HCT116 (cell line): ENCODE measurements around the gene CELF4. TPM values are rescaled to one million over a fixed set of nuclear protein-coding genes. Genes with fewer than 3 reads are reported as not detected.

Experiments used
- ATAC-seq: fragments of 200-7000 bp; cut with Tn5 transposase; 2 replicates; pipeline ENCODE4 v1.9.1; 2020; ENCODE audit warnings: mild to moderate bottlenecking, moderate library complexity
- BruUV-seq: library from RNA; stranded (reverse); fragments of 400-500 nt; replicated peaks from 2 replicates; lab custom pipeline; 2021; lab: Mats Ljungman, UMichigan
- CTCF ChIA-PET: fragments of 300-600 bp; sonication (Branson Sonifier 250); formaldehyde crosslinking; loops from one replicate; lab custom pipeline; 2021; ENCODE audit warnings: antibody characterized with exemption; lab: Charles Lee
- POLR2A ChIA-PET: fragments of 300-600, 350-600 bp; sonication (Branson Sonifier 250); formaldehyde crosslinking; loops from one replicate; lab custom pipeline; 2021; ENCODE audit warnings: antibody characterized with exemption; lab: Charles Lee
- RAD21 ChIA-PET, 2 experiments: fragments of 300-600 bp; sonication (Branson Sonifier 250); formaldehyde crosslinking; loops; one replicate each; lab custom pipeline; 2023; ENCODE audit warnings: low total read pairs in 2 of 2; ENCODE audit not compliant: uncharacterized antibody in 2 of 2, unreplicated experiment in 2 of 2, low non-redundant PET in 1 of 2; lab: Charles Lee
- DNase-seq: peaks from one replicate; pipeline ENCODE4 v3.0.0-alpha.2; 2010; ENCODE audit warnings: low read depth, low spot score
- H2AFZ ChIP-seq: fragments of 200-600 bp; shearing (Covaris generic), sonication (generic); 2 replicates; pipeline ENCODE4 v1.6.1; 2017; ENCODE audit warnings: low read depth, mixed run types, mixed read lengths, antibody characterized with exemption, low read length; ENCODE audit not compliant: poor library complexity, severe bottlenecking
- H3K27ac ChIP-seq: 2 replicates; pipeline ENCODE4 v1.5.1; 2012; ENCODE audit warnings: low read depth, low read length
- H3K27me3 ChIP-seq: fragments of 200-600 bp; sonication (generic); 2 replicates; pipeline ENCODE4 v1.6.1; 2016; ENCODE audit warnings: mixed run types, low read length, mixed read lengths; ENCODE audit not compliant: insufficient read depth
- H3K36me3 ChIP-seq, 2 experiments: fragments of 200-500 bp in 1 of 2; fragments of 200-600 bp in 1 of 2; sonication (Bioruptor generic) in 1 of 2; sonication (generic) in 1 of 2; 2 replicates each; pipeline versions ENCODE4 v1.5.1 to v1.6.1; 2014 to 2016; ENCODE audit warnings: low read length in 2 of 2, inconsistent platforms in 1 of 2, mixed read lengths in 1 of 2, mixed run types in 1 of 2; ENCODE audit not compliant: insufficient read depth in 2 of 2, control insufficient read depth in 1 of 2
- H3K4me1 ChIP-seq, 2 experiments: fragments of 200-600 bp in 1 of 2; sonication (generic) in 1 of 2; 2 replicates each; pipeline versions ENCODE4 v1.5.1 to v1.6.1; 2012 to 2017; ENCODE audit warnings: low read length in 2 of 2, inconsistent platforms in 1 of 2, mild to moderate bottlenecking in 1 of 2, mixed read lengths in 1 of 2, mixed run types in 1 of 2, moderate library complexity in 1 of 2; ENCODE audit not compliant: insufficient read depth in 2 of 2, control insufficient read depth in 1 of 2
- H3K4me2 ChIP-seq: fragments of 200-600 bp; sonication (generic); 2 replicates; pipeline ENCODE4 v1.6.1; 2017; ENCODE audit warnings: mixed run types, low read length, mixed read lengths
- H3K4me3 ChIP-seq, 2 experiments: fragments of 200-600 bp in 1 of 2; sonication (generic) in 1 of 2; replicated peaks in 1 of 2; 2 replicates each; pipeline ENCODE4 v1.5.1; 2011 to 2016; ENCODE audit warnings: low read length in 2 of 2, control low read depth in 1 of 2, low read depth in 1 of 2, mild to moderate bottlenecking in 1 of 2, mixed read lengths in 1 of 2, mixed run types in 1 of 2
- H3K79me2 ChIP-seq: fragments of 200-600 bp; sonication (generic); 2 replicates; pipeline ENCODE4 v1.6.1; 2017; ENCODE audit warnings: mild to moderate bottlenecking, mixed run types, low read length, moderate library complexity, mixed read lengths; ENCODE audit not compliant: insufficient read depth
- H3K9ac ChIP-seq: fragments of 200-600 bp; sonication (generic); 2 replicates; pipeline ENCODE4 v1.6.1; 2016; ENCODE audit warnings: low read length, mixed read lengths
- H3K9me2 ChIP-seq: fragments of 200-600 bp; sonication (generic), shearing (Covaris generic); 2 replicates; pipeline ENCODE4 v1.6.1; 2017; ENCODE audit warnings: mixed run types, mild to moderate bottlenecking, moderate library complexity; ENCODE audit not compliant: insufficient read depth
- H3K9me3 ChIP-seq, 2 experiments: fragments of 200-500 bp in 1 of 2; fragments of 200-600 bp in 1 of 2; sonication (Bioruptor generic) in 1 of 2; sonication (generic) in 1 of 2; 2 replicates each; pipeline ENCODE4 v1.6.1; 2014 to 2017; ENCODE audit warnings: low read length in 2 of 2, mixed read lengths in 2 of 2, inconsistent platforms in 1 of 2, low read depth in 1 of 2, mild to moderate bottlenecking in 1 of 2, mixed run types in 1 of 2, moderate library complexity in 1 of 2; ENCODE audit not compliant: control insufficient read depth in 1 of 2, insufficient read depth in 1 of 2
- H4K20me1 ChIP-seq: fragments of 200-600 bp; sonication (generic), shearing (Covaris generic); 2 replicates; pipeline ENCODE4 v1.6.1; 2017; ENCODE audit warnings: mixed run types, mild to moderate bottlenecking, moderate library complexity; ENCODE audit not compliant: insufficient read depth
- CBX3 ChIP-seq: IDR thresholded peaks from 2 replicates; pipeline ENCODE4 v1.6.1; 2012; ENCODE audit warnings: low read depth
- ELF1 ChIP-seq: IDR thresholded peaks from 2 replicates; pipeline ENCODE4 v1.6.1; 2012; ENCODE audit warnings: low read depth, borderline replicate concordance
- EZH2phosphoT487 ChIP-seq: fragments of 200-600 bp; IDR thresholded peaks from 2 replicates; pipeline ENCODE4 v1.6.1; 2018; ENCODE audit warnings: antibody characterized with exemption, borderline replicate concordance
- JUND ChIP-seq: IDR thresholded peaks from 2 replicates; pipeline ENCODE4 v1.6.1; 2012
- RAD21 ChIP-seq: IDR thresholded peaks from 2 replicates; pipeline ENCODE4 v1.6.1; 2012; ENCODE audit warnings: low read depth, mild to moderate bottlenecking
- SIN3A ChIP-seq: IDR thresholded peaks from 2 replicates; pipeline ENCODE4 v1.6.1; 2012; ENCODE audit warnings: low read depth
- SP1 ChIP-seq: IDR thresholded peaks from 2 replicates; pipeline ENCODE4 v1.6.1; 2012; ENCODE audit warnings: low read depth
- SRF ChIP-seq: IDR thresholded peaks from 2 replicates; pipeline ENCODE4 v1.6.1; 2012; ENCODE audit warnings: low read depth
- intact Hi-C: fragments of 100-400 bp; cut with micrococcal nuclease; formaldehyde crosslinking; loops from 2 replicates; pipeline ENCODE4 v1.10.0; 2022
- total RNA-seq: library from RNA; stranded (reverse); gene quantifications from one replicate; pipeline ENCODE4 v1.2.1, GENCODE V29; 2021; ENCODE audit not compliant: unreplicated experiment
- TF ChIP-seq, protein P1 (sequence below): IDR thresholded peaks from 2 replicates; pipeline ENCODE4 v1.6.1; 2012; ENCODE audit warnings: low read depth
- TF ChIP-seq, protein P2 (sequence below): IDR thresholded peaks from 2 replicates; pipeline ENCODE4 v1.6.1; 2012
- TF ChIP-seq, protein P3 (sequence below): IDR thresholded peaks from 2 replicates; pipeline ENCODE4 v1.6.1; 2012

The CELF4 gene
- total RNA-seq, 1 experiment from 2014 or later = not detected

DNA sequence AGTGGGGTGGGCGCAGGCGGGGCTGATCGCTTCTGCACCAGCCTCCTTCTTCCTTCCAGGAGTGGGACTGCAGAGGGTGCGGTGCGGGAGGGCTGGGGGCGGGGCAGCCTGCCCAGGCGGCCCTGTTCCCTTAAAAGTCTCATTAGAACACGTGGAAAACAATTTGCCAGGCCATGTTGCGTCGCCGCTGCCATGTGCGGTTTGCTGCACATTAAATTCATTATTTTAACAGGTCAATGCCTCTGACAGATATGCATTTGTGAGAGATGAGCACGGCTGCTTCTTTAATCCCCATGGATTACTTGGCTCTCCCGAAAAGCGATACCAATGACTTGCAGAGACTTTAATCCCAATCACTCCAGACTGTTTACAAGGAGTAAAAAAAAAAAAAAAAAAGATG is 139.0 kb downstream of the CELF4 start (continued):
- TF ChIP-seq, protein P1, sequence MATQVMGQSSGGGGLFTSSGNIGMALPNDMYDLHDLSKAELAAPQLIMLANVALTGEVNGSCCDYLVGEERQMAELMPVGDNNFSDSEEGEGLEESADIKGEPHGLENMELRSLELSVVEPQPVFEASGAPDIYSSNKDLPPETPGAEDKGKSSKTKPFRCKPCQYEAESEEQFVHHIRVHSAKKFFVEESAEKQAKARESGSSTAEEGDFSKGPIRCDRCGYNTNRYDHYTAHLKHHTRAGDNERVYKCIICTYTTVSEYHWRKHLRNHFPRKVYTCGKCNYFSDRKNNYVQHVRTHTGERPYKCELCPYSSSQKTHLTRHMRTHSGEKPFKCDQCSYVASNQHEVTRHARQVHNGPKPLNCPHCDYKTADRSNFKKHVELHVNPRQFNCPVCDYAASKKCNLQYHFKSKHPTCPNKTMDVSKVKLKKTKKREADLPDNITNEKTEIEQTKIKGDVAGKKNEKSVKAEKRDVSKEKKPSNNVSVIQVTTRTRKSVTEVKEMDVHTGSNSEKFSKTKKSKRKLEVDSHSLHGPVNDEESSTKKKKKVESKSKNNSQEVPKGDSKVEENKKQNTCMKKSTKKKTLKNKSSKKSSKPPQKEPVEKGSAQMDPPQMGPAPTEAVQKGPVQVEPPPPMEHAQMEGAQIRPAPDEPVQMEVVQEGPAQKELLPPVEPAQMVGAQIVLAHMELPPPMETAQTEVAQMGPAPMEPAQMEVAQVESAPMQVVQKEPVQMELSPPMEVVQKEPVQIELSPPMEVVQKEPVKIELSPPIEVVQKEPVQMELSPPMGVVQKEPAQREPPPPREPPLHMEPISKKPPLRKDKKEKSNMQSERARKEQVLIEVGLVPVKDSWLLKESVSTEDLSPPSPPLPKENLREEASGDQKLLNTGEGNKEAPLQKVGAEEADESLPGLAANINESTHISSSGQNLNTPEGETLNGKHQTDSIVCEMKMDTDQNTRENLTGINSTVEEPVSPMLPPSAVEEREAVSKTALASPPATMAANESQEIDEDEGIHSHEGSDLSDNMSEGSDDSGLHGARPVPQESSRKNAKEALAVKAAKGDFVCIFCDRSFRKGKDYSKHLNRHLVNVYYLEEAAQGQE = no peak
- TF ChIP-seq JUND = no peak
- no peak for TF ChIP-seq SP1
- TF ChIP-seq SIN3A = no peak
- no peak for TF ChIP-seq SRF
- TF ChIP-seq EZH2phosphoT487 = no peak
- TF ChIP-seq, protein P2, sequence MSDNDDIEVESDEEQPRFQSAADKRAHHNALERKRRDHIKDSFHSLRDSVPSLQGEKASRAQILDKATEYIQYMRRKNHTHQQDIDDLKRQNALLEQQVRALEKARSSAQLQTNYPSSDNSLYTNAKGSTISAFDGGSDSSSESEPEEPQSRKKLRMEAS = no peak
- TF ChIP-seq CBX3 = no peak
- no peak for TF ChIP-seq ELF1
- TF ChIP-seq, all 23 proteins: peak for 0

GRCh38 chr18:37425222-37425621 is 140.4 kb downstream of the CELF4 start:
- Histone ChIP-seq H4K20me1 (no peaks in the 10 kb centered on the region), H3K4me1 (peaks cover 7 to 29% of the 10 kb centered on the region in 2 experiments; a peak in 3 of 4 replicates), H3K9me2 (no peaks in the 10 kb centered on the region), H3K27ac (no peak overlapping the region), H3K9me3 (no peaks in the 10 kb centered on the region), H3K4me3 (no peak overlapping the region), H3K79me2 (no peaks in the 10 kb centered on the region), H3K9ac (no peak overlapping the region), H3K27me3 (no peaks in the 10 kb centered on the region), H3K36me3 (no peaks in the 10 kb centered on the region), H2AFZ (no peak overlapping the region), H3K4me2 (no peak overlapping the region)
- POLR2A ChIA-PET = no interaction called here
- no TSS peak for BruUV-seq
- DNase-seq = no peak
- ATAC-seq = no peak
- RAD21 ChIA-PET = no interaction called here
- TF ChIP-seq, protein P3, sequence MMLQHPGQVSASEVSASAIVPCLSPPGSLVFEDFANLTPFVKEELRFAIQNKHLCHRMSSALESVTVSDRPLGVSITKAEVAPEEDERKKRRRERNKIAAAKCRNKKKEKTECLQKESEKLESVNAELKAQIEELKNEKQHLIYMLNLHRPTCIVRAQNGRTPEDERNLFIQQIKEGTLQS = no peak
- TF ChIP-seq SIN3A = no peak
- TF ChIP-seq RAD21 = no peak
- intact Hi-C loops = no loop called here
- CTCF ChIA-PET = no interaction called here
